Liver (tissue), 9 donors: ENCODE data around the gene RARS2. TPM values are rescaled to one million over a fixed set of nuclear protein-coding genes. Genes with fewer than 3 reads are reported as not detected.

ENCODE experiments used
- DNase-seq: peaks from one replicate; pipeline ENCODE4 v3.0.0-alpha.2; 2017; ENCODE audit warnings: low spot score
- H3K27ac ChIP-seq, 2 donors: one replicate each; pipeline ENCODE4 v1.7.0; 2013; ENCODE audit warnings: inconsistent platforms in 2 of 2, low read length in 2 of 2, control low read depth in 1 of 2, low read depth in 1 of 2, mild to moderate bottlenecking in 1 of 2
- H3K27me3 ChIP-seq, 4 donors: one replicate each; pipeline versions ENCODE4 v1.6.1 to v1.7.0; 2013; ENCODE audit warnings: low read length in 3 of 4, inconsistent platforms in 1 of 4, mild to moderate bottlenecking in 1 of 4, moderate library complexity in 1 of 4; ENCODE audit not compliant: control insufficient read depth in 4 of 4, insufficient read depth in 4 of 4
- H3K36me3 ChIP-seq, 4 donors: one replicate each; pipeline versions ENCODE4 v1.6.1 to v1.7.0; 2013; ENCODE audit warnings: low read length in 3 of 4, mild to moderate bottlenecking in 3 of 4, low read depth in 1 of 4, moderate library complexity in 1 of 4; ENCODE audit not compliant: control insufficient read depth in 4 of 4, insufficient read depth in 3 of 4
- H3K4me1 ChIP-seq, 4 donors: one replicate each; pipeline versions ENCODE4 v1.6.1 to v1.7.0; 2013; ENCODE audit warnings: low read length in 3 of 4, mild to moderate bottlenecking in 3 of 4, moderate library complexity in 1 of 4; ENCODE audit not compliant: control insufficient read depth in 4 of 4, insufficient read depth in 4 of 4
- H3K4me3 ChIP-seq, 3 donors: one replicate each; pipeline versions ENCODE4 v1.6.1 to v1.7.0; 2013; ENCODE audit warnings: low read length in 3 of 3, control low read depth in 1 of 3, low read depth in 1 of 3, mild to moderate bottlenecking in 1 of 3
- H3K9ac ChIP-seq, 2 donors: one replicate each; pipeline ENCODE4 v1.7.0; 2013; ENCODE audit warnings: low read length in 2 of 2, mild to moderate bottlenecking in 2 of 2, moderate library complexity in 2 of 2, control low read depth in 1 of 2, low read depth in 1 of 2
- H3K9me3 ChIP-seq, 4 donors: one replicate each; pipeline versions ENCODE4 v1.6.1 to v1.7.0; 2013; ENCODE audit warnings: low read length in 3 of 4; ENCODE audit not compliant: control insufficient read depth in 4 of 4
- FOXA1 ChIP-seq: IDR thresholded peaks from 2 replicates; pipeline ENCODE4 v1.6.1; 2016; ENCODE audit warnings: antibody characterized with exemption
- FOXA2 ChIP-seq: IDR thresholded peaks from 2 replicates; pipeline ENCODE4 v1.6.1; 2016; ENCODE audit warnings: antibody characterized with exemption
- GABPA ChIP-seq, 2 donors: IDR thresholded peaks in 1 of 2; conservative IDR thresholded peaks in 1 of 2; 2 replicates each; pipeline ENCODE4 v1.6.1; 2016; ENCODE audit warnings: antibody characterized with exemption in 2 of 2, mild to moderate bottlenecking in 1 of 2, moderate library complexity in 1 of 2
- JUND ChIP-seq, 2 donors: IDR thresholded peaks; 2 replicates each; pipeline ENCODE4 v1.6.1; 2016; ENCODE audit warnings: antibody characterized with exemption in 2 of 2
- NR2F2 ChIP-seq: IDR thresholded peaks from 2 replicates; pipeline ENCODE4 v1.6.1; 2016; ENCODE audit warnings: antibody characterized with exemption
- RAD21 ChIP-seq, 2 donors: IDR thresholded peaks; 2 replicates each; pipeline ENCODE4 v1.6.1; 2016; ENCODE audit warnings: antibody characterized with exemption in 2 of 2, mild to moderate bottlenecking in 2 of 2
- SP1 ChIP-seq: IDR thresholded peaks from 2 replicates; pipeline ENCODE4 v1.6.1; 2018; ENCODE audit warnings: antibody characterized with exemption, mild to moderate bottlenecking
- TAF1 ChIP-seq: conservative IDR thresholded peaks from 2 replicates; pipeline ENCODE4 v1.6.1; 2016; ENCODE audit warnings: antibody characterized with exemption, mild to moderate bottlenecking
- YY1 ChIP-seq: IDR thresholded peaks from 2 replicates; pipeline ENCODE4 v1.6.1; 2016; ENCODE audit warnings: antibody characterized with exemption, mild to moderate bottlenecking
- WGBS: extraction: QIAGEN DNeasy Blood & Tissue Kit; methylation state at CpG from one replicate; pipeline ENCODE4 v1.1.7; 2013; 5-methylcytosine and 5-hydroxymethylcytosine counted together
- polyA plus RNA-seq, 2 donors: library from polyadenylated mRNA; stranded (reverse) in 1 of 2; unstranded in 1 of 2; fragments of 200-250 nt in 1 of 2; fragments of >200 nt in 1 of 2; fragmentation: Nextera tagmentation in 1 of 2; extraction: Ambion mirVana in 1 of 2; gene quantifications; one replicate each; pipeline versions ENCODE4 v1.2.1 to v1.2.3, GENCODE V29; 2013 to 2015
- total RNA-seq, 2 donors: library from RNA; depleted of rRNA; stranded (reverse); fragments of >200 nt; gene quantifications; one replicate each; pipeline ENCODE4 v1.2.3, GENCODE V29; 2014
- TF ChIP-seq, protein P1 (sequence below): IDR thresholded peaks from 2 replicates; pipeline ENCODE4 v1.6.1; 2016; ENCODE audit warnings: antibody characterized with exemption, mild to moderate bottlenecking
- TF ChIP-seq, protein P2 (sequence below): fragments of 150-350 bp; IDR thresholded peaks from 2 replicates; pipeline ENCODE4 v1.5.1; 2017; ENCODE audit warnings: improper control_type of control experiment, low read depth, low read length; ENCODE audit not compliant: missing input control
- TF ChIP-seq, protein P3 (sequence below): IDR thresholded peaks from 2 replicates; pipeline ENCODE4 v1.6.1; 2016; ENCODE audit warnings: antibody characterized with exemption
- donor health status: healthy.
- donor health status: healthy.
- donor health status: healthy.
- donor health status: healthy.
- donor health status: healthy.

RARS2 gene
- total and polyA plus RNA-seq, 4 donors = 10.9 to 19.2 (median 16.4) TPM

DNA sequence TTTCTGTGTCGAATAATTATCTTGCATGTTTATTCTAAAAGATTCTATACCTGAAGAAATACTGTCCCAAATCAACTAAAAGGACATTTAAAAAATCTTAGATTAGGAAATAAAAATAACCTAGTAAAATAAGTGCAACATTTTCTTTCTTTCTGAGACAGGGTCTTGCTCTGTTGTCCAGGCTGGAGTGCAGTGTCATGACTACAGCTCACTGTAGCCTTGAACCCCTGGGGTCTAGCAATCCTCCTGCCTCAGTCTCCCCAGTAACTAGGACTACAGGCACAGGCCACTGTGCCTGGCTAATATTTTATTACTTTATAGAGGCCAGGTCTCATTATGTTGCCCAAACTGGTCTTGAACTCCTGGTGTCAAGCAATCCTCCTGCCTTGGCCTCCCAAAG is 48.7 kb downstream of the RARS2 start (continued):
- no peak for TF ChIP-seq FOXA1

DNA sequence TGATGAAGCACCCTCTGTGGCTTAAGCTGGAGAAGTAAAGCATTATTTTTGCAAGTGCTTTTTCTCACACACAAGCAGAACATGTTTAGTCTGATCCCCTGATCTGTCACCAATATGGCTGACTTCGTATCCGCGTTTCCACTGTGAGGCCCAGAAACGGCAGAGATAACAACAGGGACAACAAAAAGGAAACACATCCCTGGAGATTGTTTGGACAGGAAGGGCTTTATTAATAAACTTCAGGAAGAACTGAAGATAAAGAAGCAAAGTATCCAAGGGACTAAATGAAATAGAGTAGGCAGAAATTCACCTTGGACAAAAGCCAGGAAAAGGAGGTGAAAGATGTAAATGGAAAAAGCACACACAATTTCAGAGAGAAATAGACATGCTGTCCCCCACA is 49.2 kb downstream of the RARS2 start:
- no peak overlapping the region for H3K9ac ChIP-seq
- peaks cover 0 to 6% (median 2%) of the 10 kb centered on the region in 4 donors for H3K4me1 ChIP-seq
- WGBS = 82% methylated on average over 4 of the region's 4 CpGs
- no peak overlapping the region for H3K27ac ChIP-seq
- no peaks in the 10 kb centered on the region for H3K27me3 ChIP-seq
- peaks cover 7 to 25% (median 20%) of the 10 kb centered on the region in 4 donors for H3K36me3 ChIP-seq
- DNase-seq = no peak
- TF ChIP-seq SP1 (no peak), FOXA1 (no peak), NR2F2 (peak; percentile 39), YY1 (peak; percentile 62), GABPA (IDR thresholded peaks at IDR 0.05 in 1 of 2, conservative IDR thresholded peaks at IDR 0.05 in 1 of 2) (no peak)
- TF ChIP-seq, protein P1, sequence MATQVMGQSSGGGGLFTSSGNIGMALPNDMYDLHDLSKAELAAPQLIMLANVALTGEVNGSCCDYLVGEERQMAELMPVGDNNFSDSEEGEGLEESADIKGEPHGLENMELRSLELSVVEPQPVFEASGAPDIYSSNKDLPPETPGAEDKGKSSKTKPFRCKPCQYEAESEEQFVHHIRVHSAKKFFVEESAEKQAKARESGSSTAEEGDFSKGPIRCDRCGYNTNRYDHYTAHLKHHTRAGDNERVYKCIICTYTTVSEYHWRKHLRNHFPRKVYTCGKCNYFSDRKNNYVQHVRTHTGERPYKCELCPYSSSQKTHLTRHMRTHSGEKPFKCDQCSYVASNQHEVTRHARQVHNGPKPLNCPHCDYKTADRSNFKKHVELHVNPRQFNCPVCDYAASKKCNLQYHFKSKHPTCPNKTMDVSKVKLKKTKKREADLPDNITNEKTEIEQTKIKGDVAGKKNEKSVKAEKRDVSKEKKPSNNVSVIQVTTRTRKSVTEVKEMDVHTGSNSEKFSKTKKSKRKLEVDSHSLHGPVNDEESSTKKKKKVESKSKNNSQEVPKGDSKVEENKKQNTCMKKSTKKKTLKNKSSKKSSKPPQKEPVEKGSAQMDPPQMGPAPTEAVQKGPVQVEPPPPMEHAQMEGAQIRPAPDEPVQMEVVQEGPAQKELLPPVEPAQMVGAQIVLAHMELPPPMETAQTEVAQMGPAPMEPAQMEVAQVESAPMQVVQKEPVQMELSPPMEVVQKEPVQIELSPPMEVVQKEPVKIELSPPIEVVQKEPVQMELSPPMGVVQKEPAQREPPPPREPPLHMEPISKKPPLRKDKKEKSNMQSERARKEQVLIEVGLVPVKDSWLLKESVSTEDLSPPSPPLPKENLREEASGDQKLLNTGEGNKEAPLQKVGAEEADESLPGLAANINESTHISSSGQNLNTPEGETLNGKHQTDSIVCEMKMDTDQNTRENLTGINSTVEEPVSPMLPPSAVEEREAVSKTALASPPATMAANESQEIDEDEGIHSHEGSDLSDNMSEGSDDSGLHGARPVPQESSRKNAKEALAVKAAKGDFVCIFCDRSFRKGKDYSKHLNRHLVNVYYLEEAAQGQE = no peak
- TF ChIP-seq, protein P2, sequence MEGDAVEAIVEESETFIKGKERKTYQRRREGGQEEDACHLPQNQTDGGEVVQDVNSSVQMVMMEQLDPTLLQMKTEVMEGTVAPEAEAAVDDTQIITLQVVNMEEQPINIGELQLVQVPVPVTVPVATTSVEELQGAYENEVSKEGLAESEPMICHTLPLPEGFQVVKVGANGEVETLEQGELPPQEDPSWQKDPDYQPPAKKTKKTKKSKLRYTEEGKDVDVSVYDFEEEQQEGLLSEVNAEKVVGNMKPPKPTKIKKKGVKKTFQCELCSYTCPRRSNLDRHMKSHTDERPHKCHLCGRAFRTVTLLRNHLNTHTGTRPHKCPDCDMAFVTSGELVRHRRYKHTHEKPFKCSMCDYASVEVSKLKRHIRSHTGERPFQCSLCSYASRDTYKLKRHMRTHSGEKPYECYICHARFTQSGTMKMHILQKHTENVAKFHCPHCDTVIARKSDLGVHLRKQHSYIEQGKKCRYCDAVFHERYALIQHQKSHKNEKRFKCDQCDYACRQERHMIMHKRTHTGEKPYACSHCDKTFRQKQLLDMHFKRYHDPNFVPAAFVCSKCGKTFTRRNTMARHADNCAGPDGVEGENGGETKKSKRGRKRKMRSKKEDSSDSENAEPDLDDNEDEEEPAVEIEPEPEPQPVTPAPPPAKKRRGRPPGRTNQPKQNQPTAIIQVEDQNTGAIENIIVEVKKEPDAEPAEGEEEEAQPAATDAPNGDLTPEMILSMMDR = no peak
- H3K9me3 ChIP-seq = peaks cover 0 to 3% (median 0%) of the 10 kb centered on the region in 4 donors
- H3K4me3 ChIP-seq = no peak overlapping the region

DNA sequence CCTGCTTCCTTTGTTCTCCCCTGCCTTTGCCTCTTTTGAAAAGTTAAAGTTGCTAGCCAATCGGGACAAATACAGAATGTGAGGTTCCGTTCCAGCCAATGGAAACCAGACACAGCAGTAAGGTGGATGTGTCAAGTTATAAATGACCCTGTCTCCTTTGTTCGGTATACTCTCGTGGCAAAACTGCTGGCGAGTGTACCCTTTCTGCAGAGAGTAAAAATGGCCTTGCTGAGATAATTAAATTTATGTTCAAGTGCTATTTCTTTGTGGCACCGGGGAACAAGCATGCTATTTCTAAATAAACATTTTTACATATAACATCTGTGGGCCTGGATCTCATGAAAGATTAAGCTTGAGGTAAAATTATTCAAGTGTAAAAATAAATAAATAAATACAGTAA is 50.2 kb downstream of the RARS2 start:
- peaks cover 7 to 18% (median 17%) of the 10 kb centered on the region in 4 donors for H3K36me3 ChIP-seq
- H3K27ac ChIP-seq = no peak overlapping the region
- TF ChIP-seq TAF1 = no peak
- TF ChIP-seq JUND (IDR thresholded peaks at IDR 0.05) = no peak
- TF ChIP-seq RAD21 (IDR thresholded peaks at IDR 0.05) = no peak
- no peak for TF ChIP-seq FOXA2
- TF ChIP-seq, protein P3, sequence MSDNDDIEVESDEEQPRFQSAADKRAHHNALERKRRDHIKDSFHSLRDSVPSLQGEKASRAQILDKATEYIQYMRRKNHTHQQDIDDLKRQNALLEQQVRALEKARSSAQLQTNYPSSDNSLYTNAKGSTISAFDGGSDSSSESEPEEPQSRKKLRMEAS = no peak
- no peak overlapping the region for H3K4me3 ChIP-seq
- no peak for DNase-seq
- H3K9me3 ChIP-seq = peaks cover 0 to 3% (median 0%) of the 10 kb centered on the region in 4 donors
- peaks cover 2 to 10% (median 4%) of the 10 kb centered on the region in 4 donors for H3K4me1 ChIP-seq
- no peaks in the 10 kb centered on the region for H3K27me3 ChIP-seq
- no peak overlapping the region for H3K9ac ChIP-seq
- WGBS = 80% methylated on average over 6 of the region's 6 CpGs
